Kidney (tissue), 14 donors: ENCODE data around the gene TCF4. TPM values are rescaled to one million over a fixed set of nuclear protein-coding genes. Genes with fewer than 3 reads are reported as not detected.

Experiments
- DNase-seq, 5 donors: peaks; one replicate each; pipeline ENCODE4 v3.0.0-alpha.2; 2013 to 2020
- FAIRE-seq: peaks from 2 replicates; lab custom pipeline; 2012; peaks lifted over from hg19 to GRCh38; lab: Jason Lieb, UNC
- H3K27ac ChIP-seq, 2 donors: one replicate each; pipeline ENCODE4 v1.7.0; 2013; ENCODE audit warnings: low read depth in 2 of 2, low read length in 2 of 2, inconsistent platforms in 1 of 2
- H3K27me3 ChIP-seq: one replicate; pipeline ENCODE4 v1.7.1; 2013; ENCODE audit warnings: low read length, inconsistent platforms; ENCODE audit not compliant: control insufficient read depth, insufficient read depth
- H3K36me3 ChIP-seq, 3 donors: one replicate each; pipeline versions ENCODE4 v1.7.0 to v1.7.1; 2013; ENCODE audit warnings: low read length in 3 of 3, control low read depth in 1 of 3, inconsistent platforms in 1 of 3; ENCODE audit not compliant: insufficient read depth in 3 of 3, control insufficient read depth in 2 of 3
- H3K4me1 ChIP-seq, 3 donors: one replicate each; pipeline versions ENCODE4 v1.7.0 to v1.7.1; 2013; ENCODE audit warnings: low read length in 3 of 3, inconsistent platforms in 1 of 3, low read depth in 1 of 3; ENCODE audit not compliant: control insufficient read depth in 2 of 3, insufficient read depth in 2 of 3
- H3K4me3 ChIP-seq, 3 donors: one replicate each; pipeline versions ENCODE4 v1.7.0 to v1.8.1; 2013; ENCODE audit warnings: low read length in 3 of 3, control low read depth in 1 of 3, inconsistent platforms in 1 of 3
- H3K9ac ChIP-seq, 3 donors: one replicate each; pipeline versions ENCODE4 v1.7.0 to v1.7.1; 2013; ENCODE audit warnings: low read length in 3 of 3, control low read depth in 1 of 3, inconsistent platforms in 1 of 3
- H3K9me3 ChIP-seq, 3 donors: one replicate each; pipeline versions ENCODE4 v1.7.0 to v1.7.1; 2013; ENCODE audit warnings: low read length in 3 of 3, control low read depth in 1 of 3, inconsistent platforms in 1 of 3; ENCODE audit not compliant: control insufficient read depth in 2 of 3, insufficient read depth in 1 of 3
- intact Hi-C: fragments of 100-400 bp; cut with DNase I; formaldehyde crosslinking; loops from one replicate; pipeline ENCODE4 v1.11.1; 2022
- polyA plus RNA-seq: library from polyadenylated mRNA; stranded (reverse); fragments of 350-450 nt; fragmentation: Illumina TruSeq; extraction: RNeasy Lipid Tissue Mini Kit (QIAGEN cat#74804); gene quantifications from one replicate; pipeline ENCODE4 v1.2.3, GENCODE V29; 2014; ENCODE audit warnings: low read depth, low replicate concordance; ENCODE audit not compliant: insufficient read depth
- total RNA-seq: library from RNA; stranded (reverse); fragmentation: NEBNext Ultra II Directional; extraction: Animal tissue kit (Norgen Biotek cat#: 25700); gene quantifications from one replicate; pipeline ENCODE4 v1.2.1, GENCODE V29; 2021
- TF ChIP-seq, protein P1 (sequence below): IDR thresholded peaks from 3 replicates; pipeline ENCODE4 v1.5.1; 2012; ENCODE audit warnings: mild to moderate bottlenecking, moderate library complexity, borderline replicate concordance; ENCODE audit not compliant: insufficient read depth; ENCODE audit errors: extremely low read depth
- donor health status: control.
- donor health status: control.
- donor health status: control.
- donor health status: control.
- donor health status: control.
- donor health status: DM: yes; HTN: yes; CAD: no.
- donor health status: Normal renal cell carcinoma (clear cell type).

TCF4 gene
- total and polyA plus RNA-seq, 2 donors from 2014 or later: 4.4 to 60.3 TPM

DNA sequence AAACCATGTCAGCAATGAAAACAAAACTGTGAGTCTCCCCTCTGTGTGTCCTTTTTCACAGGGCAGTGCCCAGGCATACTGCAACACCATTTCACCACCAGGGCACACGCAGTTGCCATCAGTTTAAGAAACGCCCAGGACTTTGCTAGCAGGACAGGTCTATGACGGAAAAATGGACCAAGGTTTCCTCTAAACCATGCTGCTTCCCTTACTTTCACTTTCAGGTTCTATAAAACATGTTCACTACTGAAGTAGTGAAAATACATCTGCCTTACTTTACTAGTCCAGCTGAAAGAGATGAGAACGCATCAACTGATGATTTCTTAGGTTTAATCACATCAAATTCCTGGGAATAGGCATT lies 110.5 kb downstream of the TCF4 start:
- peak overlapping the region; percentile 5 to 54 (median 49) for H3K9ac ChIP-seq
- peak overlapping the region; percentile 48 to 89 (median 64) for H3K4me3 ChIP-seq
- H3K4me1 ChIP-seq: peaks cover 0 to 2% (median 2%) of the 10 kb centered on the region in 3 donors
- H3K36me3 ChIP-seq: no peaks in the 10 kb centered on the region
- DNase-seq (peak in 2 of 5 donors; percentile 20 to 35), FAIRE-seq (no peak)
- H3K27ac ChIP-seq: peak overlapping the region; percentile 29 to 87
- intact Hi-C loops: no loop called here
- no peaks in the 10 kb centered on the region for H3K9me3 ChIP-seq
- H3K27me3 ChIP-seq: no peaks in the 10 kb centered on the region
- TF ChIP-seq, protein P1, sequence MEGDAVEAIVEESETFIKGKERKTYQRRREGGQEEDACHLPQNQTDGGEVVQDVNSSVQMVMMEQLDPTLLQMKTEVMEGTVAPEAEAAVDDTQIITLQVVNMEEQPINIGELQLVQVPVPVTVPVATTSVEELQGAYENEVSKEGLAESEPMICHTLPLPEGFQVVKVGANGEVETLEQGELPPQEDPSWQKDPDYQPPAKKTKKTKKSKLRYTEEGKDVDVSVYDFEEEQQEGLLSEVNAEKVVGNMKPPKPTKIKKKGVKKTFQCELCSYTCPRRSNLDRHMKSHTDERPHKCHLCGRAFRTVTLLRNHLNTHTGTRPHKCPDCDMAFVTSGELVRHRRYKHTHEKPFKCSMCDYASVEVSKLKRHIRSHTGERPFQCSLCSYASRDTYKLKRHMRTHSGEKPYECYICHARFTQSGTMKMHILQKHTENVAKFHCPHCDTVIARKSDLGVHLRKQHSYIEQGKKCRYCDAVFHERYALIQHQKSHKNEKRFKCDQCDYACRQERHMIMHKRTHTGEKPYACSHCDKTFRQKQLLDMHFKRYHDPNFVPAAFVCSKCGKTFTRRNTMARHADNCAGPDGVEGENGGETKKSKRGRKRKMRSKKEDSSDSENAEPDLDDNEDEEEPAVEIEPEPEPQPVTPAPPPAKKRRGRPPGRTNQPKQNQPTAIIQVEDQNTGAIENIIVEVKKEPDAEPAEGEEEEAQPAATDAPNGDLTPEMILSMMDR: no peak

- DNase-seq: no peak
- H3K27ac ChIP-seq: no peak overlapping the region
- H3K4me1 ChIP-seq: peaks cover 0 to 2% (median 2%) of the 10 kb centered on the region in 3 donors
- H3K27me3 ChIP-seq: no peaks in the 10 kb centered on the region
- FAIRE-seq: no peak
- TF ChIP-seq, protein P1: no peak
- no peak overlapping the region for H3K9ac ChIP-seq
- H3K9me3 ChIP-seq: no peaks in the 10 kb centered on the region
- no peaks in the 10 kb centered on the region for H3K36me3 ChIP-seq
- intact Hi-C loops: no loop called here
- H3K4me3 ChIP-seq: no peak overlapping the region
Measured at GRCh38 chr18:55475916-55476315, 112.1 kb downstream of the TCF4 start.

DNA sequence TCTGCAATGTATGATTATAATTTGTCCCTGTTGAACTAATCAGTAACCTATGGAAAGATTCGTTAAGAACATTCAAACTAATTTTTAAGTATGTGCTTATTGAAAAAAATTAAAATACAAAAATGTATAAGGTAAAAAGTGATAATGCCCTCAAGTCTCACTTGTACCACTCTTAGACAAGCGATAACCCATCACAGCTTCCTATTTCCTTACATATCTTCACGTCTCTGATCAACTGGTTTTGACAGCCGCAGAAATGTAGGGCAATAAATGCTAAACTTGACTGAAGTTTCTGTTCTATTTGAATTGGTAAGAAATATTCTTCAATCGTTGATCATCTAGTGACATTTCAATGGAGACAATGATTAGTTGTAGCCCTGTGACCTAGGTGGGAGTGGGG lies 112.5 kb downstream of the TCF4 start:
- TF ChIP-seq, protein P1: no peak
- no peaks in the 10 kb centered on the region for H3K9me3 ChIP-seq
- no peaks in the 10 kb centered on the region for H3K36me3 ChIP-seq
- intact Hi-C loops: no loop called here
- FAIRE-seq (no peak), DNase-seq (no peak)
- H3K4me3 ChIP-seq: no peak overlapping the region
- H3K27me3 ChIP-seq: no peaks in the 10 kb centered on the region
- H3K27ac ChIP-seq: no peak overlapping the region
- peaks cover 0 to 2% (median 2%) of the 10 kb centered on the region in 3 donors for H3K4me1 ChIP-seq
- no peak overlapping the region for H3K9ac ChIP-seq

- H3K4me1 ChIP-seq: peaks cover 0 to 2% (median 2%) of the 10 kb centered on the region in 3 donors
Measured at GRCh38 chr18:55473560-55473959, 114.4 kb downstream of the TCF4 start.

More at GRCh38 chr18:55473560-55473959, 114.4 kb downstream of the TCF4 start:
- no peaks in the 10 kb centered on the region for H3K36me3 ChIP-seq
- H3K9me3 ChIP-seq: no peaks in the 10 kb centered on the region
- TF ChIP-seq, protein P1: no peak
- no peak overlapping the region for H3K9ac ChIP-seq
- H3K27ac ChIP-seq: no peak overlapping the region
- H3K27me3 ChIP-seq: no peaks in the 10 kb centered on the region
- no peak for FAIRE-seq
- no peak for DNase-seq
- intact Hi-C loops: no loop called here
- H3K4me3 ChIP-seq: no peak overlapping the region
